ENCODE data around the gene NUP153. TPM values are rescaled to one million over a fixed set of nuclear protein-coding genes. Genes with fewer than 3 reads are reported as not detected.
A peak's percentile ranks its signal among the peaks of the same experiment; 100 is the strongest.
"Not testable (repeated sequence)": the region's sequence is repeated elsewhere in the genome, so short reads cannot be mapped to it uniquely, and the experiment has no call there.

The NUP153 gene
- total RNA-seq, 2 donors from 2014 or later, result 22.4 to 29.1 TPM

- DNase-seq (ENCODE audit: low spot score), result no peak
- intact Hi-C loops (cut with DNase I), result no loop called here
Observed at GRCh38 chr6:17714879-17715851, 8.4 kb upstream of the NUP153 start.

- intact Hi-C loops (cut with DNase I), result no loop called here
- no peak for DNase-seq (ENCODE audit: low spot score)
Observed at GRCh38 chr6:17714177-17714576, 7.5 kb upstream of the NUP153 start.

- intact Hi-C loops (cut with DNase I), result no loop called here
- DNase-seq (ENCODE audit: low spot score), result no peak
Observed at GRCh38 chr6:17712576-17712975, 5.9 kb upstream of the NUP153 start.

GRCh38 chr6:17710331-17710730, 3.6 kb upstream of the NUP153 start:
- intact Hi-C loops (cut with DNase I), result no loop called here

GRCh38 chr6:17709476-17709875, 2.8 kb upstream of the NUP153 start:
- DNase-seq (ENCODE audit: low spot score), result no peak
- intact Hi-C loops (cut with DNase I), result no loop called here

More at GRCh38 chr6:17710331-17710730, 3.6 kb upstream of the NUP153 start:
- DNase-seq (ENCODE audit: low spot score), result no peak

GRCh38 chr6:17708035-17708434, 1.3 kb upstream of the NUP153 start:
- intact Hi-C loops (cut with DNase I); DNase-seq (ENCODE audit: low spot score): not testable (repeated sequence)

GRCh38 chr6:17707371-17707651, 586 bp upstream of the NUP153 start:
- intact Hi-C loops (cut with DNase I), result no loop called here
- DNase-seq (ENCODE audit: low spot score), result no peak

- intact Hi-C loops (cut with DNase I), result no loop called here
- peak; percentile 90 for DNase-seq (ENCODE audit: low spot score)
Observed at GRCh38 chr6:17705778-17706579, 746 bp downstream of the NUP153 start.

GRCh38 chr6:17705428-17705777, 1.3 kb downstream of the NUP153 start:
- DNase-seq (ENCODE audit: low spot score), result no peak
- intact Hi-C loops (cut with DNase I), result no loop called here

GRCh38 chr6:17703256-17703694, 3.5 kb downstream of the NUP153 start:
- DNase-seq (ENCODE audit: low spot score), result no peak
- intact Hi-C loops (cut with DNase I), result no loop called here

GRCh38 chr6:17700421-17701416, 6.0 kb downstream of the NUP153 start:
- DNase-seq (ENCODE audit: low spot score), result no peak
- intact Hi-C loops (cut with DNase I), result no loop called here

- no peak for DNase-seq (ENCODE audit: low spot score)
Observed at GRCh38 chr6:17691925-17692538, 14.7 kb downstream of the NUP153 start.

GRCh38 chr6:17688481-17688880, 18.2 kb downstream of the NUP153 start:
- no peak for DNase-seq (ENCODE audit: low spot score)
- intact Hi-C loops (cut with DNase I), result no loop called here

More at GRCh38 chr6:17691925-17692538, 14.7 kb downstream of the NUP153 start:
- intact Hi-C loops (cut with DNase I), result no loop called here

- intact Hi-C loops (cut with DNase I), result no loop called here
- DNase-seq (ENCODE audit: low spot score), result no peak
Observed at GRCh38 chr6:17687136-17687535, 19.6 kb downstream of the NUP153 start.

- intact Hi-C loops (cut with DNase I), result no loop called here
- no peak for DNase-seq (ENCODE audit: low spot score)
Observed at GRCh38 chr6:17684134-17684533, 22.6 kb downstream of the NUP153 start.

GRCh38 chr6:17683428-17683827, 23.3 kb downstream of the NUP153 start:
- intact Hi-C loops (cut with DNase I), result no loop called here

GRCh38 chr6:17679726-17680125, 27.0 kb downstream of the NUP153 start:
- intact Hi-C loops (cut with DNase I), result no loop called here
- DNase-seq (ENCODE audit: low spot score), result no peak

More at GRCh38 chr6:17683428-17683827, 23.3 kb downstream of the NUP153 start:
- DNase-seq (ENCODE audit: low spot score), result no peak

- DNase-seq (ENCODE audit: low spot score), result no peak
- intact Hi-C loops (cut with DNase I), result no loop called here
Observed at GRCh38 chr6:17677602-17678001, 29.1 kb downstream of the NUP153 start.
